DND-41 (cell line): ENCODE measurements around the gene MAMDC2.
"Not testable (repeated sequence)": the region's sequence is repeated elsewhere in the genome, so short reads cannot be mapped to it uniquely, and the experiment has no call there.

Experiments
- ATAC-seq: fragments of 200-7000 bp; cut with Tn5 transposase; 3 replicates; pipeline ENCODE4 v1.9.1; 2021; ENCODE audit warnings: low read depth; ENCODE audit not compliant: insufficient read depth
- DNase-seq: peaks from one replicate; pipeline ENCODE4 v3.0.0-alpha.2; 2020
- H2AFZ ChIP-seq: 2 replicates; pipeline ENCODE4 v1.6.0; 2012; ENCODE audit warnings: low read depth, low read length
- H3K27ac ChIP-seq: 2 replicates; pipeline ENCODE4 v1.5.1; 2012; ENCODE audit warnings: low read length, inconsistent platforms
- H3K27me3 ChIP-seq: fragments of 200-600 bp; sonication (generic); 2 replicates; pipeline ENCODE4 v1.6.0; 2012; ENCODE audit warnings: low read length, mild to moderate bottlenecking, inconsistent platforms; ENCODE audit not compliant: insufficient read depth, poor library complexity
- H3K36me3 ChIP-seq: 2 replicates; pipeline ENCODE4 v1.5.1; 2012; ENCODE audit warnings: low read length, inconsistent platforms; ENCODE audit not compliant: insufficient read depth
- H3K4me1 ChIP-seq: 2 replicates; pipeline ENCODE4 v1.5.1; 2012; ENCODE audit warnings: mild to moderate bottlenecking, low read length; ENCODE audit not compliant: insufficient read depth
- H3K4me2 ChIP-seq: 2 replicates; pipeline ENCODE4 v1.6.0; 2012; ENCODE audit warnings: mild to moderate bottlenecking, moderate library complexity, low read length, inconsistent platforms; ENCODE audit not compliant: insufficient read depth
- H3K4me3 ChIP-seq, 2 experiments: fragments of 200-600 bp in 1 of 2; shearing (Covaris generic) in 1 of 2; 2 replicates each; pipeline ENCODE4 v1.5.1; 2012 to 2016; ENCODE audit warnings: inconsistent platforms in 2 of 2, low read length in 2 of 2, mild to moderate bottlenecking in 2 of 2, low read depth in 1 of 2, moderate library complexity in 1 of 2
- H3K79me2 ChIP-seq: 2 replicates; pipeline ENCODE4 v1.6.0; 2012; ENCODE audit warnings: low read length, inconsistent platforms; ENCODE audit not compliant: insufficient read depth
- H3K9ac ChIP-seq: 2 replicates; pipeline ENCODE4 v1.6.0; 2012; ENCODE audit warnings: low read depth, mild to moderate bottlenecking, inconsistent platforms, low read length, moderate library complexity
- H3K9me3 ChIP-seq: 2 replicates; pipeline ENCODE4 v1.5.1; 2012; ENCODE audit warnings: low read length, moderate library complexity, mild to moderate bottlenecking, inconsistent platforms; ENCODE audit not compliant: insufficient read depth, severe bottlenecking
- H4K20me1 ChIP-seq: 2 replicates; pipeline ENCODE4 v1.6.0; 2012; ENCODE audit warnings: low read length; ENCODE audit not compliant: insufficient read depth
- EZH2 ChIP-seq: IDR thresholded peaks from 3 replicates; pipeline ENCODE4 v1.6.1; 2012; ENCODE audit warnings: borderline replicate concordance, low read depth, mild to moderate bottlenecking, moderate library complexity, low read length, inconsistent platforms; ENCODE audit not compliant: severe bottlenecking
- TF ChIP-seq, protein P1 (sequence below): IDR thresholded peaks from 2 replicates; pipeline ENCODE4 v1.5.1; 2012; ENCODE audit warnings: borderline replicate concordance, low read length, moderate library complexity, mild to moderate bottlenecking; ENCODE audit not compliant: poor library complexity, severe bottlenecking; ENCODE audit errors: extremely low read depth

The MAMDC2 gene

GRCh38 chr9:70197216-70198044 lies 153.8 kb downstream of the MAMDC2 start:
- no peaks in the 10 kb centered on the region for H4K20me1 ChIP-seq
- no peaks in the 10 kb centered on the region for H3K4me1 ChIP-seq
- H3K27ac ChIP-seq, result no peak overlapping the region
- no peak overlapping the region for H3K9ac ChIP-seq
- H3K79me2 ChIP-seq, result no peaks in the 10 kb centered on the region
- TF ChIP-seq, protein P1, sequence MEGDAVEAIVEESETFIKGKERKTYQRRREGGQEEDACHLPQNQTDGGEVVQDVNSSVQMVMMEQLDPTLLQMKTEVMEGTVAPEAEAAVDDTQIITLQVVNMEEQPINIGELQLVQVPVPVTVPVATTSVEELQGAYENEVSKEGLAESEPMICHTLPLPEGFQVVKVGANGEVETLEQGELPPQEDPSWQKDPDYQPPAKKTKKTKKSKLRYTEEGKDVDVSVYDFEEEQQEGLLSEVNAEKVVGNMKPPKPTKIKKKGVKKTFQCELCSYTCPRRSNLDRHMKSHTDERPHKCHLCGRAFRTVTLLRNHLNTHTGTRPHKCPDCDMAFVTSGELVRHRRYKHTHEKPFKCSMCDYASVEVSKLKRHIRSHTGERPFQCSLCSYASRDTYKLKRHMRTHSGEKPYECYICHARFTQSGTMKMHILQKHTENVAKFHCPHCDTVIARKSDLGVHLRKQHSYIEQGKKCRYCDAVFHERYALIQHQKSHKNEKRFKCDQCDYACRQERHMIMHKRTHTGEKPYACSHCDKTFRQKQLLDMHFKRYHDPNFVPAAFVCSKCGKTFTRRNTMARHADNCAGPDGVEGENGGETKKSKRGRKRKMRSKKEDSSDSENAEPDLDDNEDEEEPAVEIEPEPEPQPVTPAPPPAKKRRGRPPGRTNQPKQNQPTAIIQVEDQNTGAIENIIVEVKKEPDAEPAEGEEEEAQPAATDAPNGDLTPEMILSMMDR, result no peak
- no peak for TF ChIP-seq EZH2
- no peaks in the 10 kb centered on the region for H3K9me3 ChIP-seq
- no peak for ATAC-seq
- H2AFZ ChIP-seq, result no peak overlapping the region
- H3K27me3 ChIP-seq, result no peaks in the 10 kb centered on the region
- H3K4me3 ChIP-seq, result no peak overlapping the region
- DNase-seq, result no peak
- H3K4me2 ChIP-seq, result no peak overlapping the region
- no peaks in the 10 kb centered on the region for H3K36me3 ChIP-seq

DNA sequence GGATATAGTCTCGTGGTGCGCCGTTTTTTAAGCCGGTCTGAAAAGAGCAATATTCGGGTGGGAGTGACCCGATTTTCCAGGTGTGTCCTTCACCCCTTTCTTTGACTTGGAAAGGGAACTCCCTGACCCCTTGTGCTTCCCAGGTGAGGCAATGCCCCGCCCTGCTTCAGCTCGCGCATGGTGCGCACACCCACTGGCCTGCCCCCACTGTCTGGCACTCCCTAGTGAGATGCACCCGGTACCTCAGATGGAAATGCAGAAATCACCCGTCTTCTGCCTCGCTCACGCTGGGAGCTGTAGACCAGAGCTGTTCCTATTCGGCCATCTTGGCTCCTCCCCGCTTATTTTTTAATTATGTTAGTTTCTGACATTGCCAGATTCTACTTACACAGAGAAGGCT lies 161.1 kb downstream of the MAMDC2 start:
- not testable (repeated sequence) for H3K4me1 ChIP-seq, H2AFZ ChIP-seq

GRCh38 chr9:70205366-70206020 lies 161.8 kb downstream of the MAMDC2 start:
- no peak overlapping the region for H3K9ac ChIP-seq
- no peaks in the 10 kb centered on the region for H3K79me2 ChIP-seq
- no peaks in the 10 kb centered on the region for H3K9me3 ChIP-seq
- H3K4me1 ChIP-seq, result no peaks in the 10 kb centered on the region
- H3K27me3 ChIP-seq, result no peaks in the 10 kb centered on the region
- H2AFZ ChIP-seq, result no peak overlapping the region
- ATAC-seq, result no peak
- no peak overlapping the region for H3K4me2 ChIP-seq
- no peak overlapping the region for H3K4me3 ChIP-seq
- H3K27ac ChIP-seq, result no peak overlapping the region
- TF ChIP-seq EZH2, result no peak
- TF ChIP-seq, protein P1, result no peak
- DNase-seq, result no peak
- no peaks in the 10 kb centered on the region for H4K20me1 ChIP-seq
- H3K36me3 ChIP-seq, result no peaks in the 10 kb centered on the region

More for the DNA sequence above, 161.1 kb downstream of the MAMDC2 start:
- H4K20me1 ChIP-seq, H3K27ac ChIP-seq, H3K36me3 ChIP-seq, H3K27me3 ChIP-seq, H3K4me3 ChIP-seq, ATAC-seq, DNase-seq, H3K9ac ChIP-seq, H3K79me2 ChIP-seq, H3K9me3 ChIP-seq, H3K4me2 ChIP-seq: not testable (repeated sequence)

DNA sequence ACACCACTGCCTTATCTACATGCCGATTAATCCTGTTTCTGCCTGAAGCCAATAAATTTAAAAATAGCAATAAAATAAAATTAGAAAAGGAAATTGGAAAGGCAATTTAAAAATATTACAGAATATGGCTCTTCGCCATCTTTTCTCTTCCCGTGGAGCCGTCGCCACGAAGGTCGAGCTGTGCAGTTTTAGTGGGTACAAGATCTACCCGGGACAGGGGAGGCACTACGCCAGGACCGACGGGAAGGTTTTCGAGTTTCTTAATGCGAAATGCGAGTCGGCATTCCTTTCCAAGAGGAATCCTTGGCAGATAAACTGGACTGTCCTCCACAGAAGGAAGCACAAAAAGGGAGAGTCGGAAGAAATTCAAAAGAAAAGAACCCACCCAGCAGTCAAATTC lies 173.4 kb downstream of the MAMDC2 start:
- Histone ChIP-seq H3K4me2 (no peak overlapping the region), H3K4me3 (no peak overlapping the region), H4K20me1 (no peaks in the 10 kb centered on the region), H3K36me3 (no peaks in the 10 kb centered on the region), H2AFZ (no peak overlapping the region), H3K4me1 (no peaks in the 10 kb centered on the region), H3K9ac (no peak overlapping the region), H3K79me2 (no peaks in the 10 kb centered on the region), H3K27me3 (no peaks in the 10 kb centered on the region), H3K27ac (no peak overlapping the region), H3K9me3 (no peaks in the 10 kb centered on the region)
- ATAC-seq, result no peak
- TF ChIP-seq, protein P1, result no peak
- no peak for TF ChIP-seq EZH2
- no peak for DNase-seq
